A549 (cell line): Measurements from ENCODE around the gene HSPA8. TPM values are rescaled to one million over a fixed set of nuclear protein-coding genes. Genes with fewer than 3 reads are reported as not detected.
A peak's percentile ranks its signal among the peaks of the same experiment; 100 is the strongest.
"Not testable (repeated sequence)": the region's sequence is repeated elsewhere in the genome, so short reads cannot be mapped to it uniquely, and the experiment has no call there.

Experiments
- ATAC-seq, 2 experiments: fragments of 200-7000 bp in 1 of 2; fragments of >200 bp in 1 of 2; cut with Nextera tagmentation in 1 of 2; cut with Tn5 transposase in 1 of 2; 3 replicates each; pipeline versions ENCODE4 v1.8.0 to v1.9.1; 2018 to 2020; ENCODE audit warnings: mild to moderate bottlenecking in 1 of 2, moderate library complexity in 1 of 2
- CTCF ChIA-PET: fragments of 300-600 bp; sonication (Branson Sonifier 250); formaldehyde crosslinking; extraction: SDS; loops from one replicate; lab custom pipeline; 2021; ENCODE audit warnings: antibody characterized with exemption, inconsistent platforms; lab: Yijun Ruan, JAX
- POLR2A ChIA-PET: fragments of 350-600 bp; formaldehyde crosslinking; extraction: SDS; loops from one replicate; lab custom pipeline; 2021; ENCODE audit warnings: antibody characterized with exemption, inconsistent platforms; lab: Yijun Ruan, JAX
- DNase-seq, 2 experiments: peaks; one replicate each; pipeline versions ENCODE4 v3.0.0 to v3.0.0-alpha.2; 2011 to 2016; ENCODE audit warnings: low read depth in 1 of 2, low spot score in 1 of 2
- FAIRE-seq: peaks from 2 replicates; lab custom pipeline; 2011; peaks lifted over from hg19 to GRCh38; lab: Jason Lieb, UNC
- H3K27ac ChIP-seq, 2 experiments: fragments of >200 bp; sonication (Bioruptor Twin); formaldehyde crosslinking; 3 replicates each; pipeline ENCODE4 v1.5.1; 2016 to 2017
- H3K4me1 ChIP-seq: fragments of >200 bp; sonication (Bioruptor Twin); formaldehyde crosslinking; 3 replicates; pipeline ENCODE4 v1.6.1; 2016
- H3K4me2 ChIP-seq: fragments of >200 bp; sonication (Bioruptor Twin); formaldehyde crosslinking; 3 replicates; pipeline ENCODE4 v1.6.1; 2016
- H3K4me3 ChIP-seq: fragments of >200 bp; sonication (Bioruptor Twin); formaldehyde crosslinking; 3 replicates; pipeline ENCODE4 v1.5.1; 2016
- H3K9me3 ChIP-seq: fragments of >200 bp; sonication (Bioruptor Twin); formaldehyde crosslinking; 3 replicates; pipeline ENCODE4 v1.6.1; 2016
- BHLHE40 ChIP-seq: IDR thresholded peaks from 2 replicates; pipeline ENCODE4 v1.6.1; 2012; ENCODE audit warnings: low read depth, low read length, inconsistent platforms
- CEBPB ChIP-seq, 2 experiments: fragments of >200 bp in 1 of 2; sonication (Bioruptor Twin) in 1 of 2; formaldehyde crosslinking in 1 of 2; IDR thresholded peaks; 2 replicates each; pipeline ENCODE4 v1.6.1; 2012 to 2016
- EHF ChIP-seq: fragments of 250-450 bp; sonication (Bioruptor Pico); IDR thresholded peaks from 2 replicates; pipeline ENCODE4 v1.5.0; 2020; ENCODE audit warnings: mild to moderate bottlenecking
- FOXS1 ChIP-seq: fragments of 250-450 bp; sonication (Bioruptor Pico); IDR thresholded peaks from 2 replicates; pipeline ENCODE4 v1.5.0; 2020; ENCODE audit warnings: mild to moderate bottlenecking, moderate library complexity
- HDAC2 ChIP-seq: fragments of 200-600 bp; sonication (generic); IDR thresholded peaks from 2 replicates; pipeline ENCODE4 v1.6.1; 2016
- HOXB13 ChIP-seq: fragments of 250-450 bp; sonication (Bioruptor Pico); IDR thresholded peaks from 2 replicates; pipeline ENCODE4 v1.5.0; 2020; ENCODE audit warnings: low read depth, mild to moderate bottlenecking, moderate library complexity
- JUN ChIP-seq, 2 experiments: fragments of >200 bp; sonication (Bioruptor Twin); formaldehyde crosslinking; IDR thresholded peaks; 2 replicates in 1 of 2; 3 replicates in 1 of 2; pipeline ENCODE4 v1.6.1; 2016 to 2017
- KDM5A ChIP-seq: fragments of 200-600 bp; sonication (generic); IDR thresholded peaks from 2 replicates; pipeline ENCODE4 v1.6.1; 2016; ENCODE audit warnings: antibody characterized with exemption, mild to moderate bottlenecking
- MAZ ChIP-seq: fragments of 150-350 bp; IDR thresholded peaks from 2 replicates; pipeline ENCODE4 v1.6.1; 2014; ENCODE audit warnings: antibody characterized with exemption, low read depth, low read length, borderline replicate concordance
- MYC ChIP-seq: IDR thresholded peaks from 2 replicates; pipeline ENCODE4 v1.6.1; 2012; ENCODE audit warnings: mild to moderate bottlenecking, inconsistent platforms, low read length, improper control_type of control experiment, borderline replicate concordance
- NR3C1 ChIP-seq: fragments of >200 bp; sonication (Bioruptor Twin); formaldehyde crosslinking; IDR thresholded peaks from 3 replicates; pipeline ENCODE4 v1.6.1; 2017
- PHF8 ChIP-seq: fragments of 200-600 bp; sonication (generic); IDR thresholded peaks from 2 replicates; pipeline ENCODE4 v1.6.1; 2016; ENCODE audit warnings: low read depth, mild to moderate bottlenecking, antibody characterized with exemption, moderate library complexity, borderline replicate concordance
- POLR2A ChIP-seq: IDR thresholded peaks from 2 replicates; pipeline ENCODE4 v1.6.1; 2012; ENCODE audit warnings: mild to moderate bottlenecking, low read length
- RAD21 ChIP-seq, 2 experiments: fragments of >200 bp in 1 of 2; sonication (Bioruptor Twin) in 1 of 2; formaldehyde crosslinking in 1 of 2; IDR thresholded peaks in 1 of 2; conservative IDR thresholded peaks in 1 of 2; 2 replicates in 1 of 2; 3 replicates in 1 of 2; pipeline ENCODE4 v1.6.1; 2012 to 2018; ENCODE audit warnings: inconsistent platforms in 1 of 2
- RNF2 ChIP-seq: fragments of 200-600 bp; sonication (generic); IDR thresholded peaks from 2 replicates; pipeline ENCODE4 v1.6.1; 2016; ENCODE audit warnings: low read depth, mild to moderate bottlenecking, antibody characterized with exemption, moderate library complexity, borderline replicate concordance
- SREBF2 ChIP-seq: fragments of 450-650 bp; IDR thresholded peaks from 2 replicates; pipeline ENCODE4 v1.6.1; 2014; ENCODE audit warnings: mild to moderate bottlenecking, moderate library complexity
- TFCP2L1 ChIP-seq: fragments of 250-450 bp; sonication (Bioruptor Pico); IDR thresholded peaks from 2 replicates; pipeline ENCODE4 v1.5.0; 2021; ENCODE audit warnings: mild to moderate bottlenecking
- TP53 ChIP-seq: fragments of 250-450 bp; sonication (Bioruptor Pico); IDR thresholded peaks from 2 replicates; pipeline ENCODE4 v1.5.0; 2021; ENCODE audit warnings: mild to moderate bottlenecking, moderate library complexity
- WGBS: methylation state at CpG from one replicate; pipeline ENCODE4 v1.1.6; 2017; ENCODE audit errors: missing lambda C conversion rate; 5-methylcytosine and 5-hydroxymethylcytosine counted together
- polyA plus RNA-seq, 4 experiments: library from polyadenylated mRNA; depleted of rRNA in 3 of 4; stranded (reverse); fragments of >200 nt; fragmentation: RNase III in 1 of 4; extraction: RNeasy Plus Mini Kit Qiagen cat#74134 plus additional on column Dnase treatment in 1 of 4; gene quantifications; 2 replicates in 3 of 4; 3 replicates in 1 of 4; pipeline ENCODE4 v1.2.3, GENCODE V29; 2011 to 2017
- TF ChIP-seq, protein P1 (sequence below): IDR thresholded peaks from 2 replicates; pipeline ENCODE4 v1.6.1; 2012
- TF ChIP-seq, protein P2 (sequence below): fragments of >200 bp; sonication (Bioruptor Twin); formaldehyde crosslinking; IDR thresholded peaks from 3 replicates; pipeline ENCODE4 v1.6.1; 2016
- TF ChIP-seq, protein P3 (sequence below): IDR thresholded peaks from 2 replicates; pipeline ENCODE4 v1.6.1; 2012; ENCODE audit warnings: low read depth, borderline replicate concordance
- TF ChIP-seq, protein P4 (sequence below): fragments of 150-350 bp; IDR thresholded peaks from 2 replicates; pipeline ENCODE4 v1.6.1; 2014; ENCODE audit warnings: low read depth, mild to moderate bottlenecking, low read length
- TF ChIP-seq, protein P5 (sequence below): fragments of 450-650 bp; IDR thresholded peaks from 2 replicates; pipeline ENCODE4 v1.6.1; 2014; ENCODE audit warnings: antibody characterized with exemption

Gene HSPA8
- polyA plus RNA-seq, 2 of the 4 experiments (the other 2 are of a cell fraction) = 1,869 to 2,091 TPM

DNA sequence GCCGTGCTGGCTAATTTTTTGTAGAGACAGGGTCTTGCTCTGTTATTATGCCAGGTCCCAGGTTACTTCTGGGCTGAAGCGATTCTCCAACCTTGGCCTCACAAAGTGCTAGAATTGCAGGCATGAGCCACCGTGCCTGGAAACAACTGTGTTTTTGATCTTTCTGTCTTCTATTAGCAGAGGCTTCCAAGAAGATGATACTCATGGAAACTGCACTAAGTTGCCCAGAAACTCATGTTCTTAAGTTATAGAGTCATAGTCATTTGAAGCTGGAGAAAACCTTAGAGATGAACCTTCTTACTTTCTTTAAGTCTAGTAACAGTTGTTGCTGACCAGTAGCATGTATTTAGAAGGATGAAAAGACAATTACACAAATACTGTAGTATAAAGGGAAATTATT, 37.1 kb upstream of the HSPA8 start:
- Histone ChIP-seq H3K9me3 (no peaks in the 10 kb centered on the region), H3K27ac (no peak overlapping the region), H3K4me2 (no peak overlapping the region), H3K4me1 (no peaks in the 10 kb centered on the region; the same call in 1 of the 3 replicates), H3K4me3 (no peak overlapping the region)
- CTCF ChIA-PET = interaction anchor here (1.2 to 7.6 kb wide), 4 partner anchors 8 to 332 kb away, joined by 3 to 50 read pairs (median 3); no protein-coding TSS in a partner anchor
- TF ChIP-seq JUN (IDR thresholded peaks at IDR 0.05) = no peak
- TF ChIP-seq, protein P1, sequence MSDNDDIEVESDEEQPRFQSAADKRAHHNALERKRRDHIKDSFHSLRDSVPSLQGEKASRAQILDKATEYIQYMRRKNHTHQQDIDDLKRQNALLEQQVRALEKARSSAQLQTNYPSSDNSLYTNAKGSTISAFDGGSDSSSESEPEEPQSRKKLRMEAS = no peak
- no peak for TF ChIP-seq BHLHE40
- POLR2A ChIA-PET = no interaction called here
- no peak for FAIRE-seq
- no peak for DNase-seq
- 86% methylated on average over 3 of the region's 3 CpGs for WGBS
- ATAC-seq = no peak

DNA sequence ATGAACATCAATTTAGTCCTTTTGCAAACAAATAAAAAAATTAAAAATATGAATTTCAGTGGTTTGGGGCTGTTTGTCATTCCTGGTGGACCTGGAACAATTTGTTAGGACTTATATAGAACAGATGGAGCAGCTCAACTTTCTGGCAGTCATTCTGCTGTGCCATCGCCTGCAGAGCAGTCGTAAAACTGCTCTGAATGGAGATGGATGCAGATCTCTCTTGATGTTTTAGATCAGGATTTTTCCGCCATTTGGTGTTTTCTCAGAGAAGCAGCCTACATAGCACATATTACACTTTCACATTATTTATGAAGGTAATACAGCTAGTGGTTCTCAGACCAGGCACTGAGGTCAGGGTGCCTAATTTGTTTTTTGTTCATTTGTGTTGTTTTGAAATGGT, 31.8 kb upstream of the HSPA8 start:
- TF ChIP-seq, protein P2, sequence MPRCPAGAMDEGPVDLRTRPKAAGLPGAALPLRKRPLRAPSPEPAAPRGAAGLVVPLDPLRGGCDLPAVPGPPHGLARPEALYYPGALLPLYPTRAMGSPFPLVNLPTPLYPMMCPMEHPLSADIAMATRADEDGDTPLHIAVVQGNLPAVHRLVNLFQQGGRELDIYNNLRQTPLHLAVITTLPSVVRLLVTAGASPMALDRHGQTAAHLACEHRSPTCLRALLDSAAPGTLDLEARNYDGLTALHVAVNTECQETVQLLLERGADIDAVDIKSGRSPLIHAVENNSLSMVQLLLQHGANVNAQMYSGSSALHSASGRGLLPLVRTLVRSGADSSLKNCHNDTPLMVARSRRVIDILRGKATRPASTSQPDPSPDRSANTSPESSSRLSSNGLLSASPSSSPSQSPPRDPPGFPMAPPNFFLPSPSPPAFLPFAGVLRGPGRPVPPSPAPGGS = no peak
- no peak for TF ChIP-seq PHF8
- FAIRE-seq (no peak), DNase-seq (no peak), ATAC-seq (no peak)
- no peaks in the 10 kb centered on the region for H3K4me1 ChIP-seq
- ChIA-PET POLR2A (no interaction called here), CTCF (interaction anchor here (1.0 to 1.6 kb wide), 4 partner anchors 11 to 168 kb away, joined by 3 to 5 read pairs (median 3); no protein-coding TSS in a partner anchor)
- WGBS = 95% methylated on average over 3 of the region's 3 CpGs
- no peak overlapping the region for H3K4me3 ChIP-seq
- H3K27ac ChIP-seq = no peak overlapping the region
- no peak overlapping the region for H3K4me2 ChIP-seq
- no peaks in the 10 kb centered on the region for H3K9me3 ChIP-seq

DNA sequence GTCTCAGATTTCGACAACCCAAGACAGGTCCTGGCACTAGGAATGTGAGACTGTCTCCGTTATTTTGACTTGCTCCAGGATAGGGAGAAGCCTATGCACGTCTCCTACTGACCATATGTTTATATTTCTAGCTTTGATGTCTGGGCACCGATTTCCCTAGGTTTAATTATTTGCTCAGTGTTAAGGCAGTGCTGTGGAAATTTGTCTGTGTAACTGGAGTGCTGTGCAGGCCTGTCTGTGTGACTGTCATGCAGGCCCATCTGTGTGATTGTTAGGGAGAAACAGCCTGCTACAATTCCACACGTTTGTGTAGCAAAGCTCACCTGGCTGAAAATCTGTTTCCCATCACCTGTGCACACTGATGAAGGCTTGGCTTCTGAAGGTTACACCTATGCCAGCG, 29.6 kb upstream of the HSPA8 start:
- CTCF ChIA-PET = interaction anchor here (0.6 to 1.9 kb wide), 5 partner anchors 9 to 324 kb away, joined by 3 to 9 read pairs (median 3); no protein-coding TSS in a partner anchor

DNA sequence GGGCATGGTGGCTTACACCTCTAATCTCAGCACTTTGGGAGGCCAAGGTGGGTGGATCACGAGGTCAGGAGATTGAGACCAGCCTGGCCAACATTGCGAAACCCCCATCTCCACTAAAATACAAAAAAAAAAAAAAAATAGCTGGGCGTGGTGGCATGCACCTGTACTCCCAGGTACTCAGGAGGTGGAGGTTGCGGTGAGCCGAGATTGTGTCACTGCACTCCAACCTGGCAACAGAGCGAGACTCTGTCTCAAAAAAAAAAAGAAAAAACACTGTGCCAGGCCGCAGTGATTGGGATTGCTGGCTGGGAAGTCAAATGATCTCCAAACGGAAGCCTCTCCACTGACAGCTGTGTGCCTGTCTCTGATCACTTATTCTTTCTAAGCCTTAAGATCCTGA, 28.2 kb upstream of the HSPA8 start:
- H3K27ac ChIP-seq, H3K4me2 ChIP-seq, DNase-seq, H3K4me1 ChIP-seq, H3K9me3 ChIP-seq: not testable (repeated sequence)
- TF ChIP-seq CEBPB (IDR thresholded peaks at IDR 0.05) = peak; percentile 10 to 11; a peak in 2 of 4 replicates
- TF ChIP-seq, all 56 proteins: peak for 1; not testable (repeated sequence) for 55
- H3K4me3 ChIP-seq, POLR2A ChIA-PET, ATAC-seq, FAIRE-seq: not testable (repeated sequence)
- 93% methylated on average over 8 of the region's 8 CpGs for WGBS
- CTCF ChIA-PET = interaction anchor here (0.7 to 1.4 kb wide), 3 partner anchors 10 to 68 kb away, joined by 3 to 4 read pairs (median 4); no protein-coding TSS in a partner anchor

More for the DNA sequence above, 29.6 kb upstream of the HSPA8 start:
- no peak overlapping the region for H3K27ac ChIP-seq
- ATAC-seq (no peak), FAIRE-seq (no peak), DNase-seq (no peak)
- no peak overlapping the region for H3K4me3 ChIP-seq
- POLR2A ChIA-PET = no interaction called here
- H3K4me2 ChIP-seq = no peak overlapping the region
- WGBS = 63% methylated on average over 6 of the region's 6 CpGs
- no peak for TF ChIP-seq POLR2A
- TF ChIP-seq MAZ = no peak
- no peak for TF ChIP-seq HOXB13 (CRISPR knock-in tag)
- TF ChIP-seq FOXS1 (CRISPR knock-in tag) = no peak
- no peak for TF ChIP-seq NR3C1
- TF ChIP-seq, protein P3, sequence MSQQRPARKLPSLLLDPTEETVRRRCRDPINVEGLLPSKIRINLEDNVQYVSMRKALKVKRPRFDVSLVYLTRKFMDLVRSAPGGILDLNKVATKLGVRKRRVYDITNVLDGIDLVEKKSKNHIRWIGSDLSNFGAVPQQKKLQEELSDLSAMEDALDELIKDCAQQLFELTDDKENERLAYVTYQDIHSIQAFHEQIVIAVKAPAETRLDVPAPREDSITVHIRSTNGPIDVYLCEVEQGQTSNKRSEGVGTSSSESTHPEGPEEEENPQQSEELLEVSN = no peak
- no peak for TF ChIP-seq CEBPB (IDR thresholded peaks at IDR 0.05)
- TF ChIP-seq MYC = no peak
- TF ChIP-seq TP53 (CRISPR knock-in tag) = no peak
- TF ChIP-seq RAD21 (conservative IDR thresholded peaks at IDR 0.05 in 1 of 2, IDR thresholded peaks at IDR 0.05 in 1 of 2) = no peak
- no peak for TF ChIP-seq SREBF2
- TF ChIP-seq HDAC2 = no peak
- TF ChIP-seq, protein P4, sequence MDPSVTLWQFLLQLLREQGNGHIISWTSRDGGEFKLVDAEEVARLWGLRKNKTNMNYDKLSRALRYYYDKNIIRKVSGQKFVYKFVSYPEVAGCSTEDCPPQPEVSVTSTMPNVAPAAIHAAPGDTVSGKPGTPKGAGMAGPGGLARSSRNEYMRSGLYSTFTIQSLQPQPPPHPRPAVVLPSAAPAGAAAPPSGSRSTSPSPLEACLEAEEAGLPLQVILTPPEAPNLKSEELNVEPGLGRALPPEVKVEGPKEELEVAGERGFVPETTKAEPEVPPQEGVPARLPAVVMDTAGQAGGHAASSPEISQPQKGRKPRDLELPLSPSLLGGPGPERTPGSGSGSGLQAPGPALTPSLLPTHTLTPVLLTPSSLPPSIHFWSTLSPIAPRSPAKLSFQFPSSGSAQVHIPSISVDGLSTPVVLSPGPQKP = no peak
- TF ChIP-seq EHF (CRISPR knock-in tag) = no peak
- no peak for TF ChIP-seq TFCP2L1 (CRISPR knock-in tag)
- no peak for TF ChIP-seq KDM5A
- TF ChIP-seq, protein P5, sequence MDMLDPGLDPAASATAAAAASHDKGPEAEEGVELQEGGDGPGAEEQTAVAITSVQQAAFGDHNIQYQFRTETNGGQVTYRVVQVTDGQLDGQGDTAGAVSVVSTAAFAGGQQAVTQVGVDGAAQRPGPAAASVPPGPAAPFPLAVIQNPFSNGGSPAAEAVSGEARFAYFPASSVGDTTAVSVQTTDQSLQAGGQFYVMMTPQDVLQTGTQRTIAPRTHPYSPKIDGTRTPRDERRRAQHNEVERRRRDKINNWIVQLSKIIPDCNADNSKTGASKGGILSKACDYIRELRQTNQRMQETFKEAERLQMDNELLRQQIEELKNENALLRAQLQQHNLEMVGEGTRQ = no peak
- TF ChIP-seq RNF2 = no peak
- H3K9me3 ChIP-seq = no peaks in the 10 kb centered on the region
- H3K4me1 ChIP-seq = no peaks in the 10 kb centered on the region

DNA sequence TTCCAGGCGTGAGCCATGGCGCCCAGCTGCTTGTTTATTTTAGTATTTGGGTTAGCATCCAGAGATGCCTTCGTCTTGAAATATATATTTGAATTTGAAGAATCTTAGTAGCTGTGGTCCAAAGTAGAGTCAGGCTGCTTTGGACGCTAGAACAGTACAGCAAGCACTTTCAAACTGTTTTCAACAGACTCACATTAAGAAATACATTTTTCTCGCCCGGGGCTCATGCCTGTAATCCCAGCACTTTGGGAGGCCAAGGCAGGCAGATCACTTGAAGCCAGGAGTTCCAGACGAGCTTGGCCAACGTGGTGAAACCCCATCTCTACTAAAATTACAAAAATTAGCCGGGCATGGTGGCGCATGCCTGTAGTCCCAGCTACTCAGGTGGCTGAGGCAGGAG, 27.0 kb upstream of the HSPA8 start:
- CTCF ChIA-PET = interaction anchor here (0.6 to 1.1 kb wide), 2 partner anchors 14 to 84 kb away, joined by 3 read pairs; no protein-coding TSS in a partner anchor
- H3K4me3 ChIP-seq, ATAC-seq, DNase-seq, H3K27ac ChIP-seq, H3K9me3 ChIP-seq, H3K4me1 ChIP-seq, POLR2A ChIA-PET, H3K4me2 ChIP-seq, FAIRE-seq: not testable (repeated sequence)
- WGBS = 91% methylated on average over 10 of the region's 10 CpGs
